Measurements from ENCODE around the gene NTSR1. TPM values are rescaled to one million over a fixed set of nuclear protein-coding genes. Genes with fewer than 3 reads are reported as not detected.

The NTSR1 gene
- total RNA-seq, 1 donor from 2014 or later, result not detected

DNA sequence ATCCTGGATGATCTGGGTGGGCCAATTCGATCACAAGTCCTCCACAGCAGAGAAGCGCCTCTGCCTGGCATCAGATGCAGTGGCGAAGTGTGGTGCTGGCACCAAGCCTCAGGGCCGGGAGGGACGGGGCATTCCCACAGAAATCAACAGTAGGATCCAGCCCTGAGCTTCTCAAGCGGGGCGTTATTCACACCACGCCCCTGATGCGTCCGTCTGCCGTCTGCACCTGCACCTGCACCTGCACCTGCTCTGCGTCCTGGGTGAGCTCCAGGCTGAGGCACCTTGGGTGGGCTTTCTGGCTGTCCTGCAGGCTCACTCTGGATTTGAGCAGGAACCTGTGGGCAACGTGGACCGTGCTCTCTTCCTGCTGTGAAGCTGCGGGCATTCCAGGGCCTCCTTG, 13.8 kb upstream of the NTSR1 start:
- H3K36me3 Mint-ChIP-seq (ENCODE audit: low read depth), result no peaks in the 10 kb centered on the region
- H3K4me1 Mint-ChIP-seq, result peaks cover 26% of the 10 kb centered on the region
- H3K9me3 Mint-ChIP-seq, result no peaks in the 10 kb centered on the region
- no peaks in the 10 kb centered on the region for H3K27me3 Mint-ChIP-seq (ENCODE audit: low read depth)
- DNase-seq (ENCODE audit: low read depth, low spot score), result no peak
- no peak for TF ChIP-seq CTCF (conservative IDR thresholded peaks at IDR 0.05)
- H3K27ac Mint-ChIP-seq (ENCODE audit: unreplicated experiment), result no peak overlapping the region
- H3K4me3 Mint-ChIP-seq, result no peak overlapping the region

DNA sequence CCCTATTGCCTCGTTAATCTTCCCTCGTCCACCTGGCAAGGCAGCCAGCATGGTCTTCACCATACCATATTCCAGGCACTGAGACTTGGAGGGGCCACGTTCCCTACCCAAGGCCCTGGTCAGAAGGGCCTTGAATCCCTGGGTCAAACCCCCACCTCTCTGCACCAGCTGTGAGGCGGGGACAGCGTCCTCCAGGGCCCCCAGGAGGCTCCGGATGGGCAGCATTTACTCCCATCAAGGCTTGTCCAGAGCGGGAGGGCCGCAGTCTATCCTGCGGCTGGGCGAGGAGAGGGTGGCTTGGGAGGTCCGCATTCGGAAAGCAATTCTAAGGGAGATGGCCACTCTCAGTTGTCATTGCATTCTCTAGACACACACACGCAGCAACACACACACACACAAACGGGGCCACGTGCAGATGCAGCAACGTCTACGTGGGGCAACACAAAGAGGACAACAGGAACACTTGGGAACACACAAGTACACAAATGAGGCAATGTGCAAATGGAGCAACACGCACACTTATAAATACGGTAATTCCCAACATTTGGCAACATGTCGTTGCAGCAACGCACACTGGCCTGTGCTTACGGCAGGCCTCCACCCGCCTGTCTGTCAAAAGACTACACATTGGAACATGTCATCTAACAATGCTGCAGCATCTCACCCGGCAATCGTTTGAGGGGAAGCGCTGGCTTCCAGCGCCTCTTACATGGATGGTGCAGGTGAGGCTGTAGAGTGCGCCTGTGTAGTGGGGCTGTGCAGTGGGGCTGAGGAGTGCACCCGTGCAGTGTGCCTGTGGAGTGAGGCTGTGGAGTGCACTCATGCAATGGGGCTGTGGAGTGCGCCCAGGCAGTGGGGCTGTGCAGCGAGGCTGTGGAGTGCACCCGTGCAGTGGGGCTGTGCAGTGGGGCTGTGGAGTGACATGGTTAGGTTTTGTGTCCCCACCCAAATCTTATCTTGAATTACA, 12.9 kb upstream of the NTSR1 start:
- Mint-ChIP-seq H3K27me3 (ENCODE audit: low read depth) (no peaks in the 10 kb centered on the region), H3K4me3 (no peak overlapping the region), H3K36me3 (ENCODE audit: low read depth) (no peaks in the 10 kb centered on the region), H3K27ac (ENCODE audit: unreplicated experiment) (no peak overlapping the region), H3K9me3 (no peaks in the 10 kb centered on the region), H3K4me1 (peaks cover 19% of the 10 kb centered on the region)
- TF ChIP-seq CTCF (conservative IDR thresholded peaks at IDR 0.05), result no peak
- DNase-seq (ENCODE audit: low read depth, low spot score), result no peak

GRCh38 chr20:62696434-62696957, 12.1 kb upstream of the NTSR1 start:
- TF ChIP-seq CTCF (conservative IDR thresholded peaks at IDR 0.05), result no peak
- Mint-ChIP-seq H3K27me3 (ENCODE audit: low read depth) (no peaks in the 10 kb centered on the region), H3K27ac (ENCODE audit: unreplicated experiment) (no peak overlapping the region), H3K36me3 (ENCODE audit: low read depth) (no peaks in the 10 kb centered on the region), H3K4me3 (no peak overlapping the region), H3K9me3 (no peaks in the 10 kb centered on the region), H3K4me1 (peaks cover 14% of the 10 kb centered on the region)
- no peak for DNase-seq (ENCODE audit: low read depth, low spot score)

DNA sequence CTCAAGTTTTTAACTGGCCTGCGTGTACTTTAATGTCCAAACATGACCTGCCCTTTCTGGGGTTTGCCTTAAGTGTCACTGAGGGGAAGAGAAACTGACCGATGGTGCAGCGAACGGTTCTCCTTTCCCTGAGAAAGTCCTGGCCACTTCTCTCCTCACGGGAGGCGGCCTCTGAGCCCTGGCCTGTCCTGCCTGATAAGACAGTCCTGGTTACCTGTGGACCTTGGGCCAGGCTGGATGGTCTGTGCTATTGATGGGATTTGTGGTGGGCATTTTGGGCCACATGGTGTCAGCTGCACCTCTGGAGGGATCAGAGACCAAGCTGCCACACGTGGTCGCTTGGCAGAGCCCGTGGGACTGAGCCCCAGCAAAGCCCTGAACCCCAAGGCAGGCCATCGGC, 11.6 kb upstream of the NTSR1 start:
- no peaks in the 10 kb centered on the region for H3K9me3 Mint-ChIP-seq
- H3K27ac Mint-ChIP-seq (ENCODE audit: unreplicated experiment), result no peak overlapping the region
- TF ChIP-seq CTCF (conservative IDR thresholded peaks at IDR 0.05), result no peak
- H3K4me1 Mint-ChIP-seq, result peaks cover 11% of the 10 kb centered on the region
- no peak for DNase-seq (ENCODE audit: low read depth, low spot score)
- no peaks in the 10 kb centered on the region for H3K27me3 Mint-ChIP-seq (ENCODE audit: low read depth)
- H3K36me3 Mint-ChIP-seq (ENCODE audit: low read depth), result no peaks in the 10 kb centered on the region
- no peak overlapping the region for H3K4me3 Mint-ChIP-seq

DNA sequence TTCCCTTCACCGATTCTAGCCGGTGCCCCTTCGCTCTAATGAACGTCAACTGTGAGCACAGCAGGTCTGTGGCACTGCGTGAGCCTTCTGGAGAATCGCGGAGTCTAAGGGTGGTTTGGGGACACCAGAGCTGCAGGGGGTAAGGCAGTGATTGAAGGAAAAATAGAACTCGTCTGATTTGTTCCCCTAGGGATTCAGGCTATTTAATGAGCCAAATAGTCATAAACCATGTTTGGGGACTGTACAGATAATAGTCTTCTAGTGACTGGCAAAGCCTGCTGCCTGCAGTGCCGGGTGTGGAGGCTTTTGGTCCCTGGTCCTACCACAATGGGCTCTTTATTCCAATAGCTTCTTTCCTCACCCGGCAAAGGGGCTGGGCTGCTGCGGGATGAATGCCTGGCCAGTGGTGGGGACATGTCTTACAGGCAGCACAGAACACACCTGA, 11.1 kb upstream of the NTSR1 start:
- peak; percentile 18 for DNase-seq (ENCODE audit: low read depth, low spot score)
- no peak for TF ChIP-seq CTCF (conservative IDR thresholded peaks at IDR 0.05)
- H3K4me3 Mint-ChIP-seq, result no peak overlapping the region
- peaks cover 11% of the 10 kb centered on the region for H3K4me1 Mint-ChIP-seq
- H3K27ac Mint-ChIP-seq (ENCODE audit: unreplicated experiment), result peak overlapping the region; percentile 57
- H3K27me3 Mint-ChIP-seq (ENCODE audit: low read depth), result no peaks in the 10 kb centered on the region
- H3K36me3 Mint-ChIP-seq (ENCODE audit: low read depth), result no peaks in the 10 kb centered on the region
- H3K9me3 Mint-ChIP-seq, result no peaks in the 10 kb centered on the region
